ENCODE measurements around the gene GET3. TPM values are rescaled to one million over a fixed set of nuclear protein-coding genes. Genes with fewer than 3 reads are reported as not detected.

GET3 gene
- total and polyA plus RNA-seq, 2 donors (not counting 1 experiment from before 2014, with no cell fraction given), result 37.2 to 61.7 TPM

DNA sequence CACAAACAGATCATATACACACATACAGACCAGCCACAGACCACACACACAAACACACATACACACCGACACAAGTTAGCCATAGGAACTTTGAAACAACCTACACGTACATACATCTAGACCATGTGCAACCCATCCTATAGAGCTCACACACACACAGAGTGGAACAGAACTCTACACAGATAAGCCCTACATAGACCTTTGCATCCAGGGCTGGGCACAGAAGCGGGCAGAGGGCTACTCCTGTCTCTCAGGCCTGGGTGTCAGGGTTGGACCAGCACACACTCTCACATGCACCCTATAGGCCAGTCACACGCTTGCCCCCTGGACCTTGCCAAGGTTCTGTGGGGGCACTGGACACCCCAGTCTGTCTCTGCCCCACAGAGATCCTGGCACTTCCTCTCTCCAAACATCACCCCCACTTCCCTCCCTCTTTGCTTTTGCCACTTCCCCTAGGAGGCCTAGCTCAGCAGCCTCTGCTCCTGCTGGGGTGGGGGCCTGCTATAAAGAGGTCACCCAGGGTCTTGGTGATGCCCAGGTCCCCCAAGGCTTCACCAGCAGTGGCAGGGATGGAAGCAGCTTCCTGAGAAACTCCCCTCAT is 48.2 kb downstream of the GET3 start:
- H3K36me3 ChIP-seq (replicated peaks in 1 of 2; ENCODE audit: control extremely low read depth in 1 of 2, control insufficient read depth in 1 of 2, extremely low read depth in 1 of 2, insufficient read depth in 2 of 2, low read length in 1 of 2), result no peaks in the 10 kb centered on the region
- peak overlapping the region; percentile 92 to 97 for H3K27ac ChIP-seq (ENCODE audit: low read length in 2 of 2)
- H3K27me3 ChIP-seq (replicated peaks in 1 of 4; ENCODE audit: control extremely low read depth in 1 of 4, control insufficient read depth in 3 of 4, insufficient read depth in 4 of 4, low read length in 3 of 4), result no peaks in the 10 kb centered on the region
- no peaks in the 10 kb centered on the region for H3K9me3 ChIP-seq (ENCODE audit: control extremely low read depth in 1 of 3, control insufficient read depth in 2 of 3, insufficient read depth in 1 of 3, low read length in 2 of 3)
- DNase-seq (peak; percentile 71), ATAC-seq (ENCODE audit: low read depth) (no peak)
- TF ChIP-seq EZH2 (IDR thresholded peaks at IDR 0.05; ENCODE audit: borderline replicate concordance, insufficient read depth, low read depth, low read length, poor library complexity, severe bottlenecking), result no peak
- TF ChIP-seq, protein P1, sequence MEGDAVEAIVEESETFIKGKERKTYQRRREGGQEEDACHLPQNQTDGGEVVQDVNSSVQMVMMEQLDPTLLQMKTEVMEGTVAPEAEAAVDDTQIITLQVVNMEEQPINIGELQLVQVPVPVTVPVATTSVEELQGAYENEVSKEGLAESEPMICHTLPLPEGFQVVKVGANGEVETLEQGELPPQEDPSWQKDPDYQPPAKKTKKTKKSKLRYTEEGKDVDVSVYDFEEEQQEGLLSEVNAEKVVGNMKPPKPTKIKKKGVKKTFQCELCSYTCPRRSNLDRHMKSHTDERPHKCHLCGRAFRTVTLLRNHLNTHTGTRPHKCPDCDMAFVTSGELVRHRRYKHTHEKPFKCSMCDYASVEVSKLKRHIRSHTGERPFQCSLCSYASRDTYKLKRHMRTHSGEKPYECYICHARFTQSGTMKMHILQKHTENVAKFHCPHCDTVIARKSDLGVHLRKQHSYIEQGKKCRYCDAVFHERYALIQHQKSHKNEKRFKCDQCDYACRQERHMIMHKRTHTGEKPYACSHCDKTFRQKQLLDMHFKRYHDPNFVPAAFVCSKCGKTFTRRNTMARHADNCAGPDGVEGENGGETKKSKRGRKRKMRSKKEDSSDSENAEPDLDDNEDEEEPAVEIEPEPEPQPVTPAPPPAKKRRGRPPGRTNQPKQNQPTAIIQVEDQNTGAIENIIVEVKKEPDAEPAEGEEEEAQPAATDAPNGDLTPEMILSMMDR (IDR thresholded peaks at IDR 0.05), result no peak
- Mint-ChIP-seq H3K4me3 (no peak overlapping the region), H3K9me3 (ENCODE audit: insufficient read depth) (no peaks in the 10 kb centered on the region), H3K4me1 (peaks cover 44% of the 10 kb centered on the region), H3K27me3 (no peaks in the 10 kb centered on the region), H3K27ac (no peak overlapping the region)
- H3K79me2 ChIP-seq (ENCODE audit: control insufficient read depth, insufficient read depth, low read length), result no peaks in the 10 kb centered on the region
- H3K4me1 ChIP-seq (ENCODE audit: control insufficient read depth in 2 of 2, insufficient read depth in 2 of 2, low read length in 2 of 2), result peaks cover 75 to 84% of the 10 kb centered on the region in 2 donors
- POLR2A ChIA-PET, result interaction anchor here (1.8 to 4.9 kb wide), 3 partner anchors 8 to 11 kb away, joined by 5 to 118 read pairs (median 36); partner anchors contain the start of gene JUNB
- CTCF ChIA-PET, result interaction anchor here (3.9 to 5.0 kb wide), 2 partner anchors 8 to 11 kb away, joined by 28 to 65 read pairs; no protein-coding TSS in a partner anchor
- intact Hi-C loops (cut with micrococcal nuclease), result loop anchor here (5.0 kb wide), 1 partner anchor 1203 kb away; no protein-coding TSS in a partner anchor
- H4K20me1 ChIP-seq (ENCODE audit: control insufficient read depth, insufficient read depth, low read length, poor library complexity, severe bottlenecking), result no peaks in the 10 kb centered on the region
- no peak overlapping the region for H3K4me3 ChIP-seq (ENCODE audit: control extremely low read depth in 1 of 5, extremely low read depth in 1 of 5, insufficient read depth in 1 of 5, low read depth in 2 of 5, low read length in 4 of 5)
- peak overlapping the region; percentile 13 for H3K9ac ChIP-seq (ENCODE audit: low read length)
- H3K4me2 ChIP-seq (replicated peaks; ENCODE audit: low read depth, low read length, poor library complexity, severe bottlenecking), result peak overlapping the region; percentile 96
- 53% methylated on average over 4 of the region's 4 CpGs for WGBS (ENCODE audit: insufficient coverage)
- no peak overlapping the region for H2AFZ ChIP-seq (ENCODE audit: insufficient read depth, low read depth, low read length, poor library complexity, severe bottlenecking)
